A673 (cell line): ENCODE data around the gene GAL3ST2. TPM values are rescaled to one million over a fixed set of nuclear protein-coding genes. Genes with fewer than 3 reads are reported as not detected.

Source experiments
- BruUV-seq: library from RNA; stranded (reverse); fragments of 400-500 nt; replicated peaks from 2 replicates; lab custom pipeline; 2021; lab: Mats Ljungman, UMichigan
- CTCF ChIA-PET: fragments of 300-600 bp; sonication (Branson Sonifier 250); formaldehyde crosslinking; loops from one replicate; lab custom pipeline; 2022; ENCODE audit warnings: antibody characterized with exemption; lab: Charles Lee
- POLR2A ChIA-PET: fragments of 300-600 bp; sonication (Branson Sonifier 250); formaldehyde crosslinking; loops from one replicate; lab custom pipeline; 2022; ENCODE audit warnings: antibody characterized with exemption; ENCODE audit not compliant: low non-redundant PET; lab: Charles Lee
- DNase-seq: peaks from one replicate; pipeline ENCODE4 v3.0.0-alpha.2; 2015; ENCODE audit warnings: low spot score
- H3K27ac ChIP-seq: fragments of 200-600 bp; sonication (generic); 2 replicates; pipeline ENCODE4 v1.5.1; 2016; ENCODE audit warnings: mixed run types, low read depth, mild to moderate bottlenecking, mixed read lengths, antibody characterized with exemption, low read length; ENCODE audit not compliant: poor library complexity, severe bottlenecking
- H3K27me3 ChIP-seq: fragments of 200-600 bp; sonication (generic); replicated peaks from 2 replicates; pipeline ENCODE4 v1.6.1; 2017; ENCODE audit warnings: mixed run types, low read depth, mild to moderate bottlenecking, mixed read lengths, antibody characterized with exemption, low read length; ENCODE audit not compliant: insufficient read depth, poor library complexity
- H3K36me3 ChIP-seq: fragments of 200-600 bp; sonication (generic); 2 replicates; pipeline ENCODE4 v1.6.1; 2016; ENCODE audit warnings: mixed run types, mild to moderate bottlenecking, mixed read lengths, antibody characterized with exemption, low read length; ENCODE audit not compliant: insufficient read depth, poor library complexity, severe bottlenecking
- H3K4me1 ChIP-seq: fragments of 200-600 bp; sonication (generic); 2 replicates; pipeline ENCODE4 v1.6.1; 2017; ENCODE audit warnings: mixed run types, mild to moderate bottlenecking, mixed read lengths, antibody characterized with exemption, low read length; ENCODE audit not compliant: insufficient read depth, poor library complexity, severe bottlenecking
- H3K4me3 ChIP-seq: fragments of 200-600 bp; sonication (generic); 2 replicates; pipeline ENCODE4 v1.5.1; 2016; ENCODE audit warnings: low read depth, mixed run types, mild to moderate bottlenecking, mixed read lengths, low read length; ENCODE audit not compliant: poor library complexity, severe bottlenecking
- H3K9me3 ChIP-seq: fragments of 200-600 bp; sonication (generic); 2 replicates; pipeline ENCODE4 v1.6.1; 2016; ENCODE audit warnings: mixed run types, low read depth, mild to moderate bottlenecking, mixed read lengths, antibody characterized with exemption, low read length; ENCODE audit not compliant: poor library complexity, severe bottlenecking
- EZH2 ChIP-seq: fragments of 200-600 bp; sonication (generic); IDR thresholded peaks from 2 replicates; pipeline ENCODE4 v1.6.1; 2017; ENCODE audit warnings: borderline replicate concordance, low read depth, mild to moderate bottlenecking, mixed read lengths, antibody characterized with exemption, low read length; ENCODE audit not compliant: poor library complexity, severe bottlenecking
- intact Hi-C: fragments of 100-400 bp; cut with micrococcal nuclease; formaldehyde crosslinking; loops from one replicate; pipeline ENCODE4 v1.10.0; 2022; ENCODE audit not compliant: unreplicated experiment
- total RNA-seq: library from RNA; stranded (reverse); gene quantifications from 2 replicates; pipeline ENCODE4 v1.2.3, GENCODE V29; 2021
- TF ChIP-seq, protein P1 (sequence below): fragments of 300-800, 200-600 bp; sonication (generic); conservative IDR thresholded peaks from 2 replicates; pipeline ENCODE4 v1.5.1; 2017; ENCODE audit warnings: low read depth, mild to moderate bottlenecking, antibody characterized with exemption, low read length, moderate library complexity, mixed read lengths

GAL3ST2 gene
- total RNA-seq, 1 experiment from 2014 or later: 5.0 TPM

GRCh38 chr2:241801611-241802420, 25.2 kb downstream of the GAL3ST2 start:
- H3K9me3 ChIP-seq: no peaks in the 10 kb centered on the region
- DNase-seq: no peak
- H3K27ac ChIP-seq: peak overlapping the region; percentile 37
- intact Hi-C loops: no loop called here
- peaks cover 27% of the 10 kb centered on the region for H3K4me1 ChIP-seq
- H3K27me3 ChIP-seq: no peaks in the 10 kb centered on the region
- ChIA-PET POLR2A (no interaction called here), CTCF (no interaction called here)
- H3K36me3 ChIP-seq: no peaks in the 10 kb centered on the region
- BruUV-seq: no TSS peak
- H3K4me3 ChIP-seq: no peak overlapping the region
- TF ChIP-seq, protein P1, sequence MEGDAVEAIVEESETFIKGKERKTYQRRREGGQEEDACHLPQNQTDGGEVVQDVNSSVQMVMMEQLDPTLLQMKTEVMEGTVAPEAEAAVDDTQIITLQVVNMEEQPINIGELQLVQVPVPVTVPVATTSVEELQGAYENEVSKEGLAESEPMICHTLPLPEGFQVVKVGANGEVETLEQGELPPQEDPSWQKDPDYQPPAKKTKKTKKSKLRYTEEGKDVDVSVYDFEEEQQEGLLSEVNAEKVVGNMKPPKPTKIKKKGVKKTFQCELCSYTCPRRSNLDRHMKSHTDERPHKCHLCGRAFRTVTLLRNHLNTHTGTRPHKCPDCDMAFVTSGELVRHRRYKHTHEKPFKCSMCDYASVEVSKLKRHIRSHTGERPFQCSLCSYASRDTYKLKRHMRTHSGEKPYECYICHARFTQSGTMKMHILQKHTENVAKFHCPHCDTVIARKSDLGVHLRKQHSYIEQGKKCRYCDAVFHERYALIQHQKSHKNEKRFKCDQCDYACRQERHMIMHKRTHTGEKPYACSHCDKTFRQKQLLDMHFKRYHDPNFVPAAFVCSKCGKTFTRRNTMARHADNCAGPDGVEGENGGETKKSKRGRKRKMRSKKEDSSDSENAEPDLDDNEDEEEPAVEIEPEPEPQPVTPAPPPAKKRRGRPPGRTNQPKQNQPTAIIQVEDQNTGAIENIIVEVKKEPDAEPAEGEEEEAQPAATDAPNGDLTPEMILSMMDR: no peak
- no peak for TF ChIP-seq EZH2

DNA sequence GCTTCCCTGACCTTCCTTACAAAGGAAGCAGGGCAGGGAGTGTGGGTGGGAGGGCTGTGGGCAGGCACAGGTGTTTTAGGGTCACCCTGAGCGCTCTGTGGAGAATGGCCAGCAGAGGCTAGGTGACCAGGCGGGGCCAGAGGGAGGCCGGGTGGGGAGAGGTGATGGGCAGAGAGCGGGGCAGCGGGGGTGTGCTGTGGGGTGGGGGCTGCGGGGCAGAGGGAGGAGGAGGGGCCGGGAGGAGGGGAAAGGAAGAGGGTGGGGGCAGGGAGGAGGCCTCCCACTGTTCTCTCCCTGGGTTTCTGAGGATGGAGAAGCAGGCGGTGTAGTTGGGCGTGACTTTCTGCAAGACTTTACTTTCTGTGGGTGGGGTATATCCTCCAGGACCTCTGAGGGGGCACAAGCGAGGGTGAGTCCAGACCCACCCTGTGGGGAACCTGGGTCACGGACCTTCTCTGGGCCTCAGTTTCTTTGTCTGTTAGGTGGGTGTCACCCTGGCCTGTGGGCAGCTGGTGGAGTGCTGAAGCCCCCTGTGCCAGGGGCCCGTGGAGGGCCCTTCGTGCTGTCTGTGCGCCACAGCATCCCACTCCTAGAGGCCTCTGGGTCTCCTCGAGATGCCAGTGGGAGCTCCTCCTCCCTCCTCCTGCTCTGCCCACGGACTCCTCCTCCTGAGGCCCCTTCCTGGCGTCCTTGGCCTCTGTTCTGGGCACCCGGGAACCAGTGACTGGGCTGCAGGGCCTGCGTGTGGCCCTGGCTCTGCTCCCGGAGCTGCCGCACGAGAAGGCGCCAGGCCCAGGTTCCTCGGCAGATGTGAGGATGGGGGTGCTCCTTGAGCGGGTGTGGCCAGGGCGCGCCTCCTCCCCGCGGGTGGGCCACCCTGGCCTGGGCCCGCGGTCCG, 26.0 kb downstream of the GAL3ST2 start:
- Histone ChIP-seq H3K27me3 (no peaks in the 10 kb centered on the region), H3K4me1 (peaks cover 27% of the 10 kb centered on the region), H3K36me3 (no peaks in the 10 kb centered on the region), H3K4me3 (peak overlapping the region; percentile 56), H3K27ac (peak overlapping the region; percentile 98), H3K9me3 (no peaks in the 10 kb centered on the region)
- DNase-seq: no peak
- TSS peak; percentile 53 for BruUV-seq
- TF ChIP-seq, protein P1: no peak
- no peak for TF ChIP-seq EZH2
- POLR2A ChIA-PET: no interaction called here
- intact Hi-C loops: no loop called here
- CTCF ChIA-PET: no interaction called here

DNA sequence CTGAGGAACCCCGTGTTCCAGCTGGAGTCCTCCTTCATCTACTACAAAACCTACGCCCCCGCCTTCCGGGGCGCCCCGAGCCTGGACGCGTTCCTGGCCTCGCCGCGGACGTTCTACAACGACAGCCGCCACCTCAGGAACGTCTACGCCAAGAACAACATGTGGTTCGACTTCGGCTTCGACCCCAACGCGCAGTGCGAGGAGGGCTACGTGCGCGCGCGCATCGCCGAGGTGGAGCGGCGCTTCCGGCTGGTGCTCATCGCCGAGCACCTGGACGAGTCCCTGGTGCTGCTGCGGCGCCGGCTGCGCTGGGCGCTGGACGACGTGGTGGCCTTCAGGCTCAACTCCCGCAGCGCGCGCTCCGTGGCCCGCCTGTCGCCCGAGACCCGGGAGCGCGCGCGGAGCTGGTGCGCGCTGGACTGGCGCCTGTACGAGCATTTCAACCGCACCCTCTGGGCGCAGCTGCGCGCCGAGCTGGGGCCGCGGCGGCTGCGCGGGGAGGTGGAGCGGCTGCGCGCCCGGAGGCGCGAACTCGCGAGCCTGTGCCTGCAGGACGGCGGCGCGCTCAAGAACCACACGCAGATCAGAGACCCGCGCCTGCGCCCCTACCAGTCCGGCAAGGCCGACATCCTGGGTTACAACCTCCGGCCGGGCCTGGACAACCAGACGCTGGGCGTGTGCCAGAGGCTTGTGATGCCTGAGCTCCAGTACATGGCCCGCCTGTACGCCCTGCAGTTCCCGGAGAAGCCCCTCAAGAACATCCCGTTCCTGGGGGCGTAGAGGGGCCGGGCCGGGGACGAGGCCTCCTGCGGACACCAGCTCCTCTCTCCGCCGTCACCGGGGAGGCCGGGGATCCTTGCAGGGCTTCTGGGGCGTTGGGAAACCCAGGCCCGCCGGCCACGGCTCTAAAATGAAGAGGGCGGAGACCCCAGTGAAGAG, 27.0 kb downstream of the GAL3ST2 start:
- H3K4me3 ChIP-seq: peak overlapping the region; percentile 56
- H3K27ac ChIP-seq: peak overlapping the region; percentile 98
- peaks cover 33% of the 10 kb centered on the region for H3K4me1 ChIP-seq
- ChIA-PET CTCF (interaction anchor here (0.6 kb wide), 1 partner anchor 69 kb away, joined by 3 read pairs; the partner anchor contains the start of gene D2HGDH), POLR2A (interaction anchor here (0.6 to 1.1 kb wide), 2 partner anchors 10 to 65 kb away, joined by 10 to 12 read pairs; no protein-coding TSS in a partner anchor)
- no peaks in the 10 kb centered on the region for H3K27me3 ChIP-seq
- H3K9me3 ChIP-seq: no peaks in the 10 kb centered on the region
- no TSS peak for BruUV-seq
- no peak for TF ChIP-seq EZH2
- TF ChIP-seq, protein P1: no peak
- DNase-seq: peak; percentile 80
- H3K36me3 ChIP-seq: no peaks in the 10 kb centered on the region
- intact Hi-C loops: no loop called here
